AG08396 (cell line): ENCODE measurements around the gene GNG4.

Source experiments
- DNase-seq: peaks from one replicate; pipeline ENCODE4 v3.0.0; 2012; ENCODE audit warnings: low spot score, mixed read lengths

GNG4 gene

DNA sequence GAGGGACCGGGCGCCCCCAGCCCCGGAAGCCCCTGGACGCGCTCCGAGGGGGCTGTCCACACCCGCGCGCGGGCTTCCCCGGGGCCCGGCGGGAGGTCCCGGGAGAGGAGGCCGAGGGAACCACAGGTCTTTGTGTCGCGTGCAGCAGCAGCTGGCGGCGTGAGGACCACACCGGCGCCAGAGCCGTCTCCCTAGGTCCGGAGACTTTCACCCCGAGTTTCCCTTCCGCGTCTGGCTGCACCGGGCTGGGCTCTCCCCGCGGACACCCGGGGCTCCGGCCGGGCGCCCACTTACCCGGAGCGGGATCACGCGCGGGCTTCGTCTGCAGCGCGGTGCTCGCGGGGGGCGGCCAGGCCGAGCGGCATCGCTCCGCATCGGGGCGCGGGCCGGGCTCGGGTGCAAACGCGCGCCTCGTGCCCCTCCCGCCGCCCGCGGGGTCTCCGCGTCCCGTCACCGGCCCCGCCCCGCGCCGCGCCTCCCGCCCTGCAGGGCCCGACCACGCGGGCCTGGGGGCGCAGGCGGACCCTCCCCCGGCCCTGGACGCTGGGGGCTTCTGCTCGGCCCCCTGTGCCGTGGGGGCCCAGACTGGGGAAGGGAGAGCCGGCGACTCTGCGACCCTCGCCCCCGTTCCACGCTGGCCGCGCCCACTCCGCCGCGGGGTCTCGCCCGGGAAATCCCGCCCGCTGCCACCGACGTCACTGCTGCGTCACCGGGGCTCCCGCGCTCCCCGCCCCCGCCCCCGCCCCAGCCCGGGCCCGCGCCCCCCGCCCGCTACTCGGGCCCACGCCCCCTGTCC, at the start of gene GNG4:
Gene GNG4 (minus strand): TSS at position 417 of the 796 bp plus-strand sequence. CDS start 65,946 bp downstream, outside the sequence.
- DNase-seq = peak; percentile 58

DNA sequence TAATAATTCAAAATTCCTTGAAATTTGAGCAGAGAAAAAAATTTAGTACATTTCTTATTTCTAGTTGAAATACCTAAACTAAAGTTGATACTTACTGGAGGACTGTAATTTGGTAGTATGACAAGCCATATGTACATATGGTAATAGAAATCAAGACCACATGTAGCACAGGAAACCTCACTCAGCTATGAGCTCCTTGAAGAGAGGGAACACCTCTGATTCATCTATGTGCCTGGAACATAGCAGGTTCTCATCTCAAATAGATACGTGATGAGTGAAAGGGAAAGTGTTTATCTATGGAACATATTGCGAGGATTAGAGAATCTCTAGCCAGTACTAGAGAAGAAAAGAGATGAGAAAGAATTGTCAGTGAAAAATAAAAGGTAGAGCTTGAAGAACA, 47.9 kb upstream of the GNG4 start:
- no peak for DNase-seq

GRCh38 chr1:235689356-235689755, 39.8 kb upstream of the GNG4 start:
- no peak for DNase-seq

DNA sequence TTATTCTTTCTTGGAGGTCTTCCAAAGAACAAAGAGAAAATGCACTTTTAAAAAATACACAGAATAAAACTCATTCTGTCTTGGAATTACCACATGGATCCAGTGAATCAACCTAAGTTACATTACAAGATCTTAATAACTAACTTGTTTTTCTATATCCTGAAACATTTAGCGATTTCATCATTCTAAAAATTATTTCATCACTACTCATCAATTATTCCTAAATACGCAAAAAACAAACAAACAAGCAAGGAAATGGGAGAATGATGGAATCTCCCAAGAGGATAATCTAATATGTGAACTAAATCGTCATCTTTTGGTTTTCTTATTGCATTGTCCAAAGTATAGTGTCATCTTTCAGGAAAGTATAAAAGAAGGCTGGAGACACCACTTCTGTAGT, 38.5 kb upstream of the GNG4 start:
- DNase-seq = no peak

- DNase-seq = no peak
These were observed 34.1 kb upstream of the GNG4 start for GRCh38 chr1:235683653-235684052.

- no peak for DNase-seq
These were observed 32.6 kb upstream of the GNG4 start for GRCh38 chr1:235682216-235682615.

DNA sequence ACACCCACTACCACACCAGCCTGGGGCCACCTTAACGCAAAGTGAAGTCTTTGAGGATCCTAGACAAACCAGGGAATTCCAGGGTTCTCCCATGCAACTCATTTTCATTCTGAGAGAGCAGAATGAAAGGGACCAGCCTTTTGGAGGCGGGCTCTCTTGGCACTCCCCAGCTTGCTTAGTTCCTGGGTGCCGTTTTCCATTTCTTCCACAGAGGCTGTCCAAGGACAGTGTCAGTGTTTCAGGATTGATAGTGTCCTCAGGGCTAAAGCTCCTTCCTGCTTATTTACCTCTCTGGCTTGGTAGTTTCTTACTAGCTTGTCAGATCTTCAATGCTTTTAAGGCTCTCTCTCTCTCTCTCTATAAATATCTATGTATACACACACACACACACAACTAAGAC, 30.1 kb upstream of the GNG4 start:
- no peak for DNase-seq

DNA sequence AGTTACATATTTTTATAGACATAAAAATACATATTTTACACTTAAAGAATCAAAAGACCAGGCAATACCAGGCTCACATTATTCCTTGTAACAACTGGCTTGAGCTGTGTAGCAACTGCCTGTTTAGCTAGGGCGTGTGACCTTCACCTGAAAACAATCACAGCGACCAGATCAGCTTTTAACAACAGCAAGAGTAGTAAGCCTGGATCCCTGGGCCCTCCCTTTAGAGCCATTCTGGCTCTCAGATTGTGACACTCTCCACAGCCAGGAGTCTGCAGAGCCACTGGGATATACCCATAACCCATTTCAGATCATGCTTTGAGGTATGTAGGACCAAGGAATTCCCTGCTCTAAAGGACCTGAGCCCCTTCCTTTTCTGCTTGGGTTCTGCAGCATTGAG, 29.4 kb upstream of the GNG4 start:
- DNase-seq = no peak

GRCh38 chr1:235675152-235675890, 25.7 kb upstream of the GNG4 start:
- no peak for DNase-seq

DNA sequence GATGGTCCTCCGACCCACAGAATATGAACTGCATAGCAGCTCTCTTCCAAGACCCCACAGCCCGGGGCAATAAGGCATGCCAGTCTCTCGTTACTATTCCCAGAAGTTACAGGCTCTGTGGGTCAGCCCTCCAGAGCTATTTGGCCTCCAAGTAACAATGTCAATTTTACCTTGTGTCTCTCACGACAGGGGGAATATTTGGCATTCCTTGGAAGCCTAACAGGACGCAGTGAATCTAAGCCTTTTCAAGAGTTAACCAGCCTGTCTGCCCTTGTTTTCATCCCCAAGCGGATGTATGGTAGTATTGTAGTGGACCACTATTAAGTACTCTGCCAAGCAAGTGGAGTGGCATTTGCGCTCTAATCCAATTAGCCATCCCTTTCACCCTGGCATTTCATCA, 24.4 kb upstream of the GNG4 start:
- DNase-seq = no peak

- DNase-seq = no peak
These were observed 22.4 kb upstream of the GNG4 start for GRCh38 chr1:235671992-235672391.

GRCh38 chr1:235670157-235670776, 20.7 kb upstream of the GNG4 start:
- no peak for DNase-seq

- DNase-seq = no peak
These were observed 19.7 kb upstream of the GNG4 start for GRCh38 chr1:235669277-235669676.

- DNase-seq = no peak
These were observed 14.0 kb upstream of the GNG4 start for GRCh38 chr1:235663628-235664027.

GRCh38 chr1:235661568-235661967, 12.0 kb upstream of the GNG4 start:
- no peak for DNase-seq

GRCh38 chr1:235659186-235659771, 9.7 kb upstream of the GNG4 start:
- DNase-seq = no peak

DNA sequence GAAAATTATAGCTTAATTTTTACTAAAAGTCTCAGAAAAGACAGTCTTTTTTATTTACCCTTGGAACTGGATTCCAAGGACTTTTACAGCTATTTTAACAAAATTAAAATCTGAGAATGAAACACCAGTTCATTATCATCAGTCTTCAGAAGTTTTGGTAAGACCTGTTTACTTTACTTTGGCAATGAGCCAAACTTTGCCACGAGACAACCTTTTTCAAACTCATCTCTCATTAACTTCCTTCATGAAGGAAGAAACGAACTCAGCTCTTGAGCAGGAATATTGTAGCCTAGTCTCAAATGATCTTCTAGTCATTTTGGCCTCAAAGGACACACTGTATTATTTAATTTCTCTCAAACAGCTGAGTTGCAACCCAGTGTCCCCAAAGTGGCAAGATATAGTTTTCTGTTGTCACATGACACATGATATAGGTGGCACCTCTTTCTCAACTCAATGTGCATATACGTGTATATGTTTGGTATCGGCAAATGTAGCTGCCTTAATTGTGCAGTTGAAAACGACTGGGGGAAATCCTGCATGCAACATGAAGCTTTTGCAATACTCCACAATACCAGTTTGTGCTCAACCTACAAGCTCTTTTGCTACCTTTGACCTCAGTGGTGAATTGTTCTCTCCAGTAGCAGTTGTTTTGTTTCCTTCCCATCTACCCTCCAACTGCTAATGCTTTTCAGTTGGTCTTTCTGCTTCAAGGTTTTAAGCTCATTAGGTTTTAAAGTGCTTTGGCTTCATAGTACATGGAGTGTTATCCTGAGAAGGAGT, 8.4 kb upstream of the GNG4 start:
- no peak for DNase-seq

- DNase-seq = no peak
These were observed 7.7 kb upstream of the GNG4 start for GRCh38 chr1:235657269-235657668.

DNA sequence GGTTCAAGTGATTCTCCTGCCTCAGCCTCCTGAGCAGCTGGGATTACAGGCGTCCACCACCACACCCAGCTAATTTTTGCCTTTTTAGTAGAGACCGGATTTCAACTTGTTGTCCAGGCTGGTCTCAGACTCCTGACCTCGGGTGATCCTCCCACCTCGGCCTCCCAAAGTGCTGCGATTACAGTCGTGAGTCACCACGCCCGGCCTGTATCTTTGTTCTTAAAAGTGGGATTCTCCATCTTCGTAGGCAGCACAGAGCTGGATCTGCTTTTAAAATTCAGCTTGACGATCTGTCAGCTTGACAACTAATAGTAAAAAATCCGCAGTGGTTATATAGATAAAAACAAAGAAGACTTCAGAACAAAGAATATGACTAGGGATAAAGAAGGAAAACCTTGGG, 2.8 kb upstream of the GNG4 start:
- no peak for DNase-seq

- DNase-seq = no peak
These were observed 1.7 kb upstream of the GNG4 start for GRCh38 chr1:235651170-235651806.
